Kidney (tissue), 14 donors: Measurements from ENCODE around the gene ENOSF1. TPM values are rescaled to one million over a fixed set of nuclear protein-coding genes. Genes with fewer than 3 reads are reported as not detected.

ENCODE experiments used
- DNase-seq, 5 donors: peaks; one replicate each; pipeline ENCODE4 v3.0.0-alpha.2; 2013 to 2020
- FAIRE-seq: peaks from 2 replicates; lab custom pipeline; 2012; peaks lifted over from hg19 to GRCh38; lab: Jason Lieb, UNC
- H3K27ac ChIP-seq, 2 donors: one replicate each; pipeline ENCODE4 v1.7.0; 2013; ENCODE audit warnings: low read depth in 2 of 2, low read length in 2 of 2, inconsistent platforms in 1 of 2
- H3K27me3 ChIP-seq: one replicate; pipeline ENCODE4 v1.7.1; 2013; ENCODE audit warnings: low read length, inconsistent platforms; ENCODE audit not compliant: control insufficient read depth, insufficient read depth
- H3K36me3 ChIP-seq, 3 donors: one replicate each; pipeline versions ENCODE4 v1.7.0 to v1.7.1; 2013; ENCODE audit warnings: low read length in 3 of 3, control low read depth in 1 of 3, inconsistent platforms in 1 of 3; ENCODE audit not compliant: insufficient read depth in 3 of 3, control insufficient read depth in 2 of 3
- H3K4me1 ChIP-seq, 3 donors: one replicate each; pipeline versions ENCODE4 v1.7.0 to v1.7.1; 2013; ENCODE audit warnings: low read length in 3 of 3, inconsistent platforms in 1 of 3, low read depth in 1 of 3; ENCODE audit not compliant: control insufficient read depth in 2 of 3, insufficient read depth in 2 of 3
- H3K4me3 ChIP-seq, 3 donors: one replicate each; pipeline versions ENCODE4 v1.7.0 to v1.8.1; 2013; ENCODE audit warnings: low read length in 3 of 3, control low read depth in 1 of 3, inconsistent platforms in 1 of 3
- H3K9ac ChIP-seq, 3 donors: one replicate each; pipeline versions ENCODE4 v1.7.0 to v1.7.1; 2013; ENCODE audit warnings: low read length in 3 of 3, control low read depth in 1 of 3, inconsistent platforms in 1 of 3
- H3K9me3 ChIP-seq, 3 donors: one replicate each; pipeline versions ENCODE4 v1.7.0 to v1.7.1; 2013; ENCODE audit warnings: low read length in 3 of 3, control low read depth in 1 of 3, inconsistent platforms in 1 of 3; ENCODE audit not compliant: control insufficient read depth in 2 of 3, insufficient read depth in 1 of 3
- intact Hi-C: fragments of 100-400 bp; cut with DNase I; formaldehyde crosslinking; loops from one replicate; pipeline ENCODE4 v1.11.1; 2022
- polyA plus RNA-seq: library from polyadenylated mRNA; stranded (reverse); fragments of 350-450 nt; fragmentation: Illumina TruSeq; extraction: RNeasy Lipid Tissue Mini Kit (QIAGEN cat#74804); gene quantifications from one replicate; pipeline ENCODE4 v1.2.3, GENCODE V29; 2014; ENCODE audit warnings: low read depth, low replicate concordance; ENCODE audit not compliant: insufficient read depth
- total RNA-seq: library from RNA; stranded (reverse); fragmentation: NEBNext Ultra II Directional; extraction: Animal tissue kit (Norgen Biotek cat#: 25700); gene quantifications from one replicate; pipeline ENCODE4 v1.2.1, GENCODE V29; 2021
- TF ChIP-seq, protein P1 (sequence below): IDR thresholded peaks from 3 replicates; pipeline ENCODE4 v1.5.1; 2012; ENCODE audit warnings: mild to moderate bottlenecking, moderate library complexity, borderline replicate concordance; ENCODE audit not compliant: insufficient read depth; ENCODE audit errors: extremely low read depth
- donor health status: control.
- donor health status: control.
- donor health status: control.
- donor health status: control.
- donor health status: control.
- donor health status: DM: yes; HTN: yes; CAD: no.
- donor health status: Normal renal cell carcinoma (clear cell type).

ENOSF1 gene
- total and polyA plus RNA-seq, 2 donors from 2014 or later, result 110 to 132 TPM

DNA sequence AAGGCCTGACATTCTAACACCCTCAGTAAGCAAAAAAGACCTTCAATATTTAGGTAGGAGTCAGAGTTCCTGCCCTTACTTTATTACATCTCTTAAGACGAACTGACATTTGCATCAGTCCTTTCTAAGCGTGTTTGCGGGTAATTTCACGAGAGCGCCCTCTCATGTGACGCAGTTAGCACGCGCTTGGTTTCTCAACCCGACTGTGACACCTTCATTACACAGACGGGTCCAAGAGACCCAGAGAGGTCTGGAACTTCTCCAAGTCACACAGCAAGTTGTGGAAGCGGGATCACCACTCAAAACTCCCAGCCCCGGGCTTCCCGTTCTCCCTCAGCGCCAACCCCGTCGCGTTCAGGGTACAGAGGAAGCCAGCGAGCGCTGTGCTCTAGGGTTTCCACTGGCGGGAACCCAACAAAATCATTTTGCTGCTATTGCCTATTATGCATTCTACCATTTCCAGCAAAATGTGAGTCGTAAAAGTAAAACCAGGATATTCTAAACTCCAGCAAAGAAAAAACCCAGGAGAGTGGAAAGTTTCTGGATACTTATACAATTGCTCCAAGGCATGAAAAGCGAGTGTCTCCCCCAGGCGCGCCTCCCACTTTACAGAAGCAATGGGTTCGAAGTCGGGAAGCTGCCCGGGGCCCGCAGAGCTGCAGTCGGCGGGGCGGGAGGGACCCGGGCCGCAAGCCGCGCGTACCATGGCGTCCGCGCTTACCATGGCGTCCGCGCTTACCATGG is 601 bp downstream of the ENOSF1 start:
- Histone ChIP-seq H3K4me3 (peak overlapping the region; percentile 62 to 90 (median 77)), H3K9ac (peak overlapping the region; percentile 41 to 97 (median 47)), H3K9me3 (no peaks in the 10 kb centered on the region), H3K27ac (peak overlapping the region; percentile 88 to 89), H3K4me1 (peaks cover 2 to 5% (median 4%) of the 10 kb centered on the region in 3 donors), H3K27me3 (no peaks in the 10 kb centered on the region), H3K36me3 (no peaks in the 10 kb centered on the region)
- intact Hi-C loops, result no loop called here
- FAIRE-seq (no peak), DNase-seq (peak; percentile 67 to 86 (median 74))
- TF ChIP-seq, protein P1, sequence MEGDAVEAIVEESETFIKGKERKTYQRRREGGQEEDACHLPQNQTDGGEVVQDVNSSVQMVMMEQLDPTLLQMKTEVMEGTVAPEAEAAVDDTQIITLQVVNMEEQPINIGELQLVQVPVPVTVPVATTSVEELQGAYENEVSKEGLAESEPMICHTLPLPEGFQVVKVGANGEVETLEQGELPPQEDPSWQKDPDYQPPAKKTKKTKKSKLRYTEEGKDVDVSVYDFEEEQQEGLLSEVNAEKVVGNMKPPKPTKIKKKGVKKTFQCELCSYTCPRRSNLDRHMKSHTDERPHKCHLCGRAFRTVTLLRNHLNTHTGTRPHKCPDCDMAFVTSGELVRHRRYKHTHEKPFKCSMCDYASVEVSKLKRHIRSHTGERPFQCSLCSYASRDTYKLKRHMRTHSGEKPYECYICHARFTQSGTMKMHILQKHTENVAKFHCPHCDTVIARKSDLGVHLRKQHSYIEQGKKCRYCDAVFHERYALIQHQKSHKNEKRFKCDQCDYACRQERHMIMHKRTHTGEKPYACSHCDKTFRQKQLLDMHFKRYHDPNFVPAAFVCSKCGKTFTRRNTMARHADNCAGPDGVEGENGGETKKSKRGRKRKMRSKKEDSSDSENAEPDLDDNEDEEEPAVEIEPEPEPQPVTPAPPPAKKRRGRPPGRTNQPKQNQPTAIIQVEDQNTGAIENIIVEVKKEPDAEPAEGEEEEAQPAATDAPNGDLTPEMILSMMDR, result peak; percentile 3

DNA sequence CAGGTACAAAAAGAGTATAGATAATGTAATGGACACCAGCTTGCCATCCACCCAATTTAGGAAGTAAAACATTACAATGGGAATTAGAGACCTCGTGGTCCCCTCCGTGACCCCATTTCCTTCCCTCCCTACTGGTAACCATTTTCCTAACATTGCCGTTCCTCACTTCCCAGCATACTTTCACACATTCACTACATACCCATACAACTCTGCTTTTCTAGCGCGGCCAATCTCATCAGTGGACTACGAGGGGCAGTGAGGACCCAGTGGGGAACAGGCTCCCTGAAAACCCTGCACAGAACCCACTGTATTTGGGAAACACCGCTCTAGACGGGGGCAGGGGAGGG is 1.1 kb downstream of the ENOSF1 start:
- intact Hi-C loops, result no loop called here
- DNase-seq, result peak in 2 of 5 donors; percentile 46 to 53
- H3K27ac ChIP-seq, result peak overlapping the region; percentile 88 to 89
- H3K27me3 ChIP-seq, result no peaks in the 10 kb centered on the region
- H3K4me1 ChIP-seq, result peaks cover 2 to 5% (median 4%) of the 10 kb centered on the region in 3 donors
- no peaks in the 10 kb centered on the region for H3K9me3 ChIP-seq
- H3K36me3 ChIP-seq, result peaks cover 0 to 2% (median 0%) of the 10 kb centered on the region in 3 donors
- TF ChIP-seq, protein P1, result no peak
- H3K4me3 ChIP-seq, result peak overlapping the region; percentile 62 to 90 (median 77)
- FAIRE-seq, result no peak
- peak overlapping the region; percentile 41 to 97 (median 47) for H3K9ac ChIP-seq

DNA sequence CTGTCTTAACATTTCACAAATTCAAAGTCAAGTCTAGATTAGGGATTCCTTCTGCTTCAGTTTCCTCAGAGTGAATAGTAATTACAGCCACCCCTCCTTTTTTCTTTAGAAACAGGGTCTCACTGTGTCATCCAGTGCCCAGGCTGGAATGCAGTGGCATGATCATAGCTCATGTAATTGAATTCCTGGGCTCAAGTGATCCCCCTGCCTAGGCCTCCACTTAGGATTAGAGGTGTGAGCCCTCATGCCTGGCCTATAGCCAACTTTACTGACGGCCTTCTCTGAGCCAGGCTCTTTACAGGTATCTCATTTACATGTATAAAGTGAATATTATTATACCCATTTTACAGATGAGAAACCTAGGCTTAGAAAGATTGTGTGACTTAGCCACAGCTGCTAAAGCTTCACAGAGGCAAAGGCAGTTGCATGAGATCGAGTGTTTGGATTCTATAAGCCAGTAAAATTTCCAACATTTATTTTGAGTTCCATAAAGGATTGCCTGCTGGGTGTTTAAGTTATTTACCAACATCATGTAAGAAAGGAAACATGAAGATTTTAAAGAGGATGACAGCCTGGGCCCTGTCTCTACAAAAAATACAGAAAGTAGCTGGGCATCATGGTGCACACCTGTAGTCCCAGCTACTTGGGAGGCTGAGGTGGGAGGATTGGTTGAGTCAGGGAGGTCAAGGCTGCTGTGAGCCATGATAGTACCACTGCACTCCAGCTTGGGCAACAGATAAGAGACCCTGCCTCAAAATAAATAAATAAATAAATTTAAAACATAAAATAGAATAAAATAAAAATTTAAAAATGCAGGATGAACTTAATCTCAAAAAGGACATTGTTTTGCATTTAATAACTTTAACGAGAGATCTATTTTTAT is 1.8 kb downstream of the ENOSF1 start:
- intact Hi-C loops, result no loop called here
- Histone ChIP-seq H3K27ac (no peak overlapping the region), H3K36me3 (peaks cover 0 to 5% (median 0%) of the 10 kb centered on the region in 3 donors), H3K4me1 (peaks cover 2 to 5% (median 4%) of the 10 kb centered on the region in 3 donors), H3K9ac (peak overlapping the region in 2 of 3 donors; percentile 47 to 97), H3K4me3 (peak overlapping the region in 1 of 3 donors; percentile 90), H3K9me3 (no peaks in the 10 kb centered on the region), H3K27me3 (no peaks in the 10 kb centered on the region)
- DNase-seq, result peak in 1 of 5 donors; percentile 22
- no peak for FAIRE-seq
- TF ChIP-seq, protein P1, result no peak
